ENCODE results near the gene MMEL1.

Gene MMEL1

DNA sequence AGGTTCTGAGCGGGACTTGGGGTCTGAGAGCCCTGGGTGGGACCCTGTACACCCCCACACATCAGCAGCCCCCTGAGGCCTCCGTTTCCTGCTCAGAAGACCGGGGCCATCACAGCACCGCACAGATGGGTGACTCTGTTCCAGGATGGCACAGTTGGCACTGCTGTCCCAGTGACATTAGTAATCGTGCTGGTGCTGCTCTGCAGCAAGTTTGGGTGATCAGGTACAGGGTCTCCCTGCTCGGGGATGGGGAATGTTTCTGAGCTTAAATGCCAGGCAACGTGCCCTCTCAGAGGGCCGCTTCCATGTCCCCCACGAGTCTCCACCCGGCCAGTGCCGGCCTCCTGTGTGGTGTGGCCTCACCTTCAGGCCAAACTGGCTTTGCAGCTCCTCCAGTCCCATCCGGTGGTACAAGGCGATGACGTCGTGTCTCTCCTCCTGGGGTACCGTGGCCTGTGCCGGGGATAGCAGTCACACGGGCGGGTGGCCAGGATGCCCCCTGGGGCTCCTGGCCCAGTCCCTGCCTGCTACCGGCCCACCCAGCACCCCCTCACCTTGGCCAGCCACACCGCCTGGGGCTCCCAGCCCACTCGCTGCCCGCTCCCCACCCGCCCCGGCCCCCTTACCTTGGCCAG lies 29.2 kb downstream of the MMEL1 start:
- DNase-seq, result no peak

- DNase-seq, result no peak
These were observed 29.8 kb downstream of the MMEL1 start for GRCh38 chr1:2602866-2603520.

GRCh38 chr1:2602311-2602835 lies 30.4 kb downstream of the MMEL1 start:
- DNase-seq, result no peak

DNA sequence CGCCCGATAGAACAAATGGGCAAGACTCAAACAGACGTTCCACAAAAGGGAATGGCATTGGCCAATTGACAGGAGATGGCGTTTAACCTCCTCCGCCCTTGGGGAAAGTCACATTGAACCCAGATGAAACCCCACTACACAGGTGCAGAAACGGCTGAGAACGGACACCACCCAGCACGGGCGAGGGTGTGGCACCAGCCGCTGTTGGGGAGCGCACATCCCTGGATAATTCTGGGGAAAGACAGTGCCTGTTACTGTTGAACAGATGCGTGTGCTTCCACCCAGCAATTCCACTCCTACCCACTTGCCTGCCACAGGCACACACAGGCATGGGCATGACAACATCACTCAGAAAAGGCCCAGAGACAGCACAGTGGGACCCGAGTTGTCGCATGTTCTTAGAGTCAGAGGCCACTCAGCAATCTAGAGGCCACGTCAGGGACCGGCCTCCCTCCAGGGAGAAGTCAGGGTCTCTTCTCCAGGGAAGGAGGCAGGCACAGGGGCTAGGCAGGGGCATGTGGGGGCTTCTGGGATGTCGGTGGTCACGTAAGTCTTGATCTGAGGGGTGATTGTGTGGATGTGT lies 31.0 kb downstream of the MMEL1 start:
- DNase-seq, result no peak

DNA sequence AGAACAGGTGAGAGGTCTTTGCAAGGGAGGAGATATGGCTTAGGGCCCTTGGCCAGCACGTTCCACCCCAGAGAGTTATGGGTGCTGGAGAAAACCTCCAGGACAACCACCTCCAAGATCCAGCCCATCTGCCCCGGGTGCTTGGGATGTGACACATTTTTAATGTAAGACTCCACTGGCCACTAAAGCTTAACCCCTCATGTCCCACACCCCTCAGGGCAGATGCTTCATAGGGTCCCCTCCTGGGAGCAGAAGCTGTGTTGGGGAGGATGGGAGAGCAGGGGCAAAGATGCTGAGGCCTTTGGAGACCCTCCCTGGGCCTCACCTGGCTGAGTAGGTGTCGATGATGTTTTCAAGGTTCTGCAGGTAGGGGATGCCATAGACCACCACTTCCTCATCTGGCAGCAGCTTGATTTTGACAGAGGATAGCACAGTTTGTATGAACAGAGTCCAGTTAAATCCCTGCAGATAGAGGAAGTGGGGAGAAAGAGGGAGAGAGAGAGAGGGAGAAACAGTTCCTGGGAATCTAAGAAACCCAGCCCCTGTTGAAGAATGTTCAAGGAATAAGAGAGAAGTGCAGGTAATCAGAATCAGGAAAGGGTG lies 34.4 kb downstream of the MMEL1 start:
- no peak for DNase-seq

- no peak for DNase-seq
These were observed 35.1 kb downstream of the MMEL1 start for GRCh38 chr1:2597441-2598328.

DNA sequence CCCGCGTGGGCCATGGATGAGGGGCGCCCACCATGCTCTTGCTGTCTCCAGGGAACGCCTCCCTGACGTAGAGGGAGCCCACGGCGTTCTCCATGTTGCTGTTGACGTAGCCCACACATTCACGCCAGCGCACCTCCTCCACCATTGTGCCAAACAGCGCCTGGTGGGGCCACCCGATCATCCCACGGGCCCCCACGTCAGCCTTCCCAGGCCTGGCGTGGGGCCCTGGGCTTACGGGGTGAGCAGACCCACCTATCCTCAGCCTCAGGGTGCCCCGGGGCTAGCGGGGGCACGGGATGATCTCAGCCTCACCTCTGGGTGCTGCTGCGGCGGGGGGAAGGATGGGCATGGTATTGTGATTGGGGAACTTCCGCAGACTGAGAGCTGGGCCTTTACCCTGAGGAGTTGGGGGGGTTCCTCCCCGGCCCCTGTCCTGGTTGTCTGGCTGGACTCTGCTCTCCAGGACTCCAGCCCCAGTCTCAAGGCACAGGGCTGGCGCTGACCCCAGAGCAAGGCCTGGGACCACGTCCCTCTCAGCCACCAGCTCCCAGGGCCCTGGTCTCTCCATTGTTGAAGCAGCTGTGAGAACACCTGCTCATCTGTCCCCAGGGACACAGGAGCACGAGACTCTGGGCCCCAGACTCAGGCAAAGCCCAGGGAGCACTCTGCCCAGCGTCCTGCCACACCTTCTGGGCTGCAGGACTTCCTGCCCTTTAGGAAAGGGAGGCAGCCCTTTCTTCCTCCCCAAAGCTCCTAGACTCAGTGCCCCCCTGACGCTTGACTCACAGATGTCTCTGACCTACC lies 36.1 kb downstream of the MMEL1 start:
- no peak for DNase-seq

- DNase-seq, result no peak
These were observed 36.8 kb downstream of the MMEL1 start for GRCh38 chr1:2595812-2596529.

DNA sequence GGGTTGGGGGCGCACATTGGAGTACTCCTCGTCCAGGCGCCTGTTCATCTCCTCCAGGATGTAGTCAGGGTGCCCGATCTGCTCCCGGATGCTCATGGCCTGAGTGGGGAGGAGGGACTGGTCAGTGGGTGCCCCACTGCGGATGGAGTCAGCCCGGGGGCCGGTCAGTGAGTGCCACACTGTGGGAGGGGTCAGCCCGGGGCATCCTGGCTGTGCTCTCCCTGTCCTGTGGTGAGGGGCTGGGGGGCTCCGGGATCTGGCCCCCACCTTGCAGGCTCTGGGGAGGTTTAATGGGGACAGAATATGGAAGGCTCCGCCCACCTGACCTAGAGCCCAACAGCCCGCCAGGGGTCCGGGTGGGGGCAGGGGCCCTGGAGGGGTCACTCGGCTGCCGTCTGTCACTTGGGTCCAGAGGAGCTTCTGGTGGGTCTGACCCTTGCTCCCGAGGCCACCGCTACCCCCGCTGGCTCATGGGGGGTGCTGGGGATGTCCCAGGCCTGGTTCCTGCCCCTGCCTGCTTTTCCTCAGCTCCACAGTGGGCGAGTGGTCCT lies 37.5 kb downstream of the MMEL1 start:
- DNase-seq, result no peak

GRCh38 chr1:2594641-2595131 lies 38.1 kb downstream of the MMEL1 start:
- no peak for DNase-seq

DNA sequence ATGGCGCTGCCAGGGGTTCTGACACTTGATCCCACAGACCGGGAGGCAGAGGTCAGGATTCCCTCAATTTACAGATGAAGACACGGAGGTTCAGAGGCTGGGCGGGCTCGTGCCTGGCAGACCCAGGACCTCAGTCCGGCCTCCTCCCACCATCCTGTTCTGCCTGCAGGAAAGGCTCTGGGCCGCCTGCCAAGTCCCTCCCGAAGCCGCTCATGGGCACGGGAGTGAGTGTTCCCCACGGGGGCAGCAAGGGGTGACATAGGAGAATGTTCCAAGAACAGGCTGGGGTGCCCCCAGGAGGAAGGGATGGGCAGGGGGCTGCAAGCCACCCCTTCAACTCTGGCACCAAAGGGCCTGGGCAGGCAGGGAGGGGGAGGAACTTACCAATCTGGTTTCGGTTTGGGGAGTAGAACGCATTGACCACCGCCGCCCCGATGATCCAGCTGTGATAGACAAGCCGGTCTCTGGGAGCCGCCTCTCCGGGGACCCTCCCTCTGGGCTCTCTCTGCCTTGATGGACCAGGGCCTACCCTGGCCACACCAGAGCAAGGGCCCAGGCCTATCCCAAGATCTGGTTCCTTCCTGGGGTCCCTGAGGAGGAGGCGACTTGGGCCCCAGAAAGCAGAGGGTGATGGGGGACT lies 38.7 kb downstream of the MMEL1 start:
- no peak for DNase-seq

GRCh38 chr1:2593251-2593878 lies 39.5 kb downstream of the MMEL1 start:
- no peak for DNase-seq

DNA sequence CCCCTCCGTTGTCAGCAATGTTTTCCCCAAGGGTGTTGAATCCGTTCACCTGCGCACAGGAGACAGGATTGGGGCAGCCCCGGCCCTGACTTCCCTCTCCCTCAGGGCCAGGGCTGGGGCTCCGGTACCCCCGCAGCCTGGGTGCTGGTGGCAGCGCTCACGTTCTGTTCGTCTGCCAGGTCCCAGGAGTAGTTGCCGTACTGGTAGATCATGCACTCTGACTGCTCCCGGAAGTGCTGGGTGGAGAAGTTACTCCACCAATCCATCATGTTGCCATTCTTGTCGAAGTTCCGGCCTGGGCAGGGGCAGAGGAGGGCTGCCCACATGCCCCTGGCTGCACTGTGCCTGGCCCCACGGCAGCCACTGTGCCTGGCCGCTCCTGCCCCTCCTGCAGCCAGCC lies 40.1 kb downstream of the MMEL1 start:
- DNase-seq, result no peak

DNA sequence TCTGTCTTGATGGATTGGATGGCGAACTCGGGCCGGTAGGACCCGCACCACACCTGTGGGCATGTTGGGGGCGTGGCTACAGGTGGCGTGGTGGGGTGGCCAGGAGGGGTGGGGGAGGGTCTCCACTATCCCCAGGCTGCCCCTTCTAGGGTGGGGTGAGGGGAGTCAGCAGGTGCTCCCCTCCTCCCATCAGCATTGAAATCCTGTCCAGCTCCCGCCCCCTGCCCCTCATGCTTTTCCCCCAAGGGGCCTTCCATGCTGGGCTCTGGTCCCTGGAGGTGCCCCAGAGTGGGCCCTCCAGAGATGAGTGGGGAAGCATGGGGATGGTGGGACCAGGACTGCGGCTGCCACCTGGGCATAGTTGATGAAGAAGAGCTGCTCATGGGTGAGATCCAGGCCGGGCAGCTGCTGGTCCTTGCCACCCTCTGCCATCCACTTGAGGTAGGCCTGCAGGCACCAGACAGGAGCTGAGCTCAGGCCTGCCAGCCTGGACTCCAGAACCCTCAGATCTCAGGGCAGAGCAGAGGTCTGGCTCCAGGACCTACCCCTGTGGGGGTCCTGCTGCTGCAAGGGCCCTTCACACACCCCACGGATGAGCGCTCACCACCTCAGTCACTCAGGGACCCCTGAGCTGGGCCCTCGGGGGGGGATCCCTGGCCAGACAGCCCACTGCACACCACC lies 41.1 kb downstream of the MMEL1 start:
- DNase-seq, result no peak

- DNase-seq, result no peak
These were observed 41.6 kb downstream of the MMEL1 start for GRCh38 chr1:2591233-2591580.

GRCh38 chr1:2590233-2591141 lies 42.3 kb downstream of the MMEL1 start:
- DNase-seq, result no peak

DNA sequence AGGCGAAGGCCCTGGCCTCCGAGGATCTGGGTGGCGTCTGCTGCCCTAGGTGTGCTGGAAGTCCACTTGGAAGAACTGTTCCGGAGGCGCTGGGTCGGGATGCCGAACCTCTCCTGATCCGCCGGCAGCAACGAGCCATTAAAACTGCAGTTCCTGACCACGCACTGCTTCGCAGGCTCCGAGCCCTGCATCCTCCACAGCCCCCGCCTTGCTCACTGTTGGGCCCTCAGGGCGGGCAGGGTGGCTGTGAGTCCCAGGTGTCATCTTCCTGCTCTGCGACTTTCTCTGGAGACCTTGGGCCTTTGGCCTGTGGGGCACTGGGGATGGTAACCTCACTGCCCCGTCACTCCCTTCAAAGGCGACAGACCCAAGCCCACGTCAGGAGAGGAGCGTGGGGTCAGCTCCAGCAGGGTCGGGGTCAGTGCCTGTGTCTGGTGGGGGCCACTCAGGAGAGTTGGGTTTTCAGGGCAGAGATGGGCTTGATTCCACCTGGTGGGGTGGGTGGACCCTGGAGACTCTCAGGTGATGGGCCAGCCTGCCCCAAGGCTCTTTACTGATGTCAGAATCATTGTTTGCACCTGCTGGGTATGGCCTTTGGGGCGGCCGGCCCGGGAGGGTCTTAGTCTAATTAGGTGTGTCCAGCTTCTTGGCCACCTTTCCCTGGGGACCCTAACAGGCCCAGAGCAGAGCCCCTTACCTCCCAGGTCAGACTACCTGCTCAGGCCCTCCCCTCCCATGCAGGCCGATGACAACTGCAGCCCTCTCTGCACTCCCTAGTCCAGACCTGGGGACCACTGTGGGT lies 43.2 kb downstream of the MMEL1 start:
- no peak for DNase-seq
